Suppressor macrophage (primary cell): ENCODE measurements around the gene GALNT4.

Source experiments
- DNase-seq, 4 experiments: peaks; one replicate each; pipeline ENCODE4 v3.0.0-alpha.2; 2020 to 2022

Gene GALNT4

DNA sequence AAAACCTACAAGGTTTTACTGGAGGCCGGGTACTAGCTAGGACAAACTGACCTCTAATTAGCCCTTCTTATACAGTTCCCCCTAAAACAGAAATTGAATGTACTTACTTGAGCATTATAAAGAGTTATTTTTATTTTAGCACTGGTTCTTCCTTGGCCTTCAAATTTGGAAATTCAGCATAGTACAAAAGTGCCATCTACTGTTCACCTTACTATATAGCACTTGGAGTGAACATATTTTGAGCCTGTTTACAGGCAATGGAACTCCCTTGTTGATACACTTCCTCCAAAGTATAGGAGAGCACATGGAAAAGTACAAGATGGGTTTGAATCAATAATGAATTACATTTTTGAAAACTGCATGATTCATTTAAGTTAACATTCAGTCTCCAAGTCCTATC lies 5.1 kb upstream of the GALNT4 start:
- peak; percentile 17 to 79 (median 59) for DNase-seq

DNA sequence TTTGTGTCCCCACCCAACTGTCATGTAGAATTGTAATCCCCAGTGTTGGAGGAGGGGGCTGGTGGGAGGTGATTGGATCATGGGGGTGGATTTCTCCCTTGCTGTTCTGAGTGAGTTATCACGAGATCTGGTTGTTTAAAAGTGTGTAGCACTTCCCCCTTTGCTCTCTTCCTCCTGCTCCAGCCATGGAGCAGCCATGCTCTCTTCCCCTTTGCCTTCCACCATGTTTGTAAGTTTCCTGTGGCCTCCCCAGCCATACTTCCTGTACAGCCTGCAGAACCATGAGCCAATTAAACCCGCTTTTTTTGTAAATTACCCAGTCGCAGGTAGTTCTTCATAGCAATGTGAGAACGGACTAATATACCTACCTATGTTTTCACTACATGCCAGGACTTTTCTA lies 3.8 kb upstream of the GALNT4 start:
- peak in 3 of 4 experiments; percentile 48 to 55 (median 51) for DNase-seq

DNA sequence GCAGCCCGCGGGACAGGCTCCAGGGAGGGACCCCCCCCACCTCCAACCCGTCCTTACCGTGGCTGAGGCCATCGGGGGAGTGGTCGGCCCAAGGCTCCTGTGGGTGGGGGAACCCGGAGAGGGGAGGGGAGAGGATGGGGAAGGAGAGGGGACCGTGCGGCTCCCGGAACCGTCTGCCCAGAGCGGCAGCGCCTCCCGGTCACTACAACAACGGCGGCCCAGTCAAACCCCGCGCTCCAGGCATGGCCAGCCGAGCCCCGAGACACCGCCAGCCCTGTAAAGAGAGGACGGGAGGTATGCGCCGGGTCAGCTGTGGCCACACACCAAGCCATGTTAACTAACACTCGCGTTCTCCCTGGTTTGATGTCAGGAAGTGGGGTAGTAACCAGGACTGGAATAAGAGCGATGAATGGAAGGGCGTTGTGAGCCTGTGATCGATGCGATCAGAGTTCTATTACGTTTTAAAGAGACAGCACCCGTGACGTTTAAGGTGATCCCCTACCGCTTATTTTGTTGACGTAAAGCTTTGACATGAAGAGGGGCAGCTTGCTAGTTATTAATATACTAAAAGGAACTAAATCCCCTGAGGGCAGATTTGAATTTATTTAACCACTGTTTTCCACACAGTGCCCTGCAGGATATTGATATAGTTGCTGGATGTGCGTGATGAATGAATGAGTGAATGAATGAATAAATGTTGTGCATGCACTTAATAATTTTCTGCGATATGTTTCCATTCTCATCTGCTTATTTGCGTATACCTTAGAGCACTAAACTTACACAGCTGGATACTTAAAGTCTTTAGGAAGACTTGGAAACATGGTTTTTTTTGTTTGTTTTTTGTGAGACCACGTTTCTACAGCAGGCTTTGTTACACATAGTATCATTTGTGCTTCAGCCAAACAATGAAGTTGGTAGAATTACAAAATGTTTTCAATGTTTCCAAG lies 1.5 kb upstream of the GALNT4 start, which contains the start of gene POC1B:
POC1B (minus strand) TSS at position 224 of the 947 bp plus-strand sequence; CDS start at position 72, 152 bp downstream.
- DNase-seq: peak; percentile 66 to 89 (median 79)

DNA sequence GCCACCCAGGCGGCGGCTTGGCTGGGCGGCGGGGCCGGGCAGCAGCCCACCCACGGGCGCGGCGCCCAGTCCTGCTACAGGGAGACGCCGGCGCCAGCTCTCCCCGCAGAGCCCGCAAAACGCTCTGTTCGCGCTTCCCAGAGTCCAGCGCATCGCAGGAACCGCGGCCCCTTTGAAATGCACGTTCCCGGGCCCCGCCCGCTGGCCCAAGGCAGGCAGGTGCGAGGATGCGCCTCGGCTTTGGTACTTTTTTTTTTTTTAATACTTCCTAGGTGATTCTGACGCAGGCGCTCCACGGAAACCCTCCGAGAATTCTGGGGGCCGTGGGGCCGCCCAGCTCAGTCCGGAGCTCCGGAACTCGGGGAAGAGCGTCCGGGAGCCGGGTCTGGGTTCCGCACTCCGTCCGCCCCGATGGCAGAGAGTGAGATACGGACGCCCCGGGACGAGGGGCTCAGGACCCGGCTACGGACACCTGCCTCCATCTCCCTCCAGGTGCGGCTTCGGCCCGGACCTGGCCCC lies 768 bp upstream of the GALNT4 start:
- peak in 3 of 4 experiments; percentile 40 to 70 (median 55) for DNase-seq

DNA sequence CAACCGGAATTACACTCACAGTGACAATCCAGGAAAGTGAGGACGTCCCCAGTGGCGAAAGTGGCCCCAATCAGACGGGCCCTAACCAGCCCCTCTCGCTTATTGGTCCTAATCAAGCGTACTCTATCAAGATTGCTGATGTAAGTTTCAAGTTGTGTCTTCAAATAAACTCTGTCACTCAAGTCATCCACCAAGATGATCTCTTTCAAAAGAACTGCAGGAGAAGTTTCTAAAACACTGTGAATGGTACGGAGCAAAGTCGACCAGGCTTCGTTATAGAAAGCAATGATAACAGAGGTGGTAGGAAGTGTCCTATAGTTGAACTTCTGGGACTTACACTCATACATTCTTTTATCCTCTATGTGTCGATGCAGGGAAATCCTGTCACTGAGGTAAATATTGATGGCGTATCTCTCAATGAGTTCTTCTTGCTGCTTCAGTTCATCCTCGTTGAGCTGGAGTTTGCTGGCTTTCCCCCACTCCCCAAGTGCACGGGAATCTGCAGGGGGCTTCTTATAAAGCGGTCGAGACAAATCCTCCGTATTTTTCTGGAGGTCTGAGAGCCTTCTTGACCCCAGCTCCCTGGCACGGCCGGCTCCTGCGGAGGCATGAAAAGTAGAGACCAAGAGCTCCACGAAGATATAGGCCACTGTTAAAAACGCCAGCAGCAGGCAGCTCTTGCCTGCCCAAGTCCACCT lies 604 bp downstream of the GALNT4 start:
- DNase-seq: no peak

DNA sequence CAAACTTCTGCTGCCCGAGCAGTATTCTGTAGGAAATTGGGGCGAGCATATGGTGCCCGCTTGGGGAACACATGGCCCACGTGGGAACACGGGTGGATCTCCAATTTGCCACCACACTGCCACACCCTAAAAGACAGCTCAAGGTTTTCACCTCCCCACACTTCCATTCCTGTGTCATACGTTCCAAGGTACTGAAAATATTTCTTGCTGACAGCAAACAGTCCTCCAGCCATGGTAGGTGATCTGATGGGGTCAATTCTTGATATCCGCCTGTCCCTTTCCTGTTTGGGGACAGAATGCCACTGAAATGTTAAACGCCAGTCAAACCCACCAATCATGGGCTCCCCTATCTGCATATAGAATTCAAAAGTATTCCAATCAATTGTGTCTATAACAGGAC lies 1.2 kb downstream of the GALNT4 start:
- no peak for DNase-seq

DNA sequence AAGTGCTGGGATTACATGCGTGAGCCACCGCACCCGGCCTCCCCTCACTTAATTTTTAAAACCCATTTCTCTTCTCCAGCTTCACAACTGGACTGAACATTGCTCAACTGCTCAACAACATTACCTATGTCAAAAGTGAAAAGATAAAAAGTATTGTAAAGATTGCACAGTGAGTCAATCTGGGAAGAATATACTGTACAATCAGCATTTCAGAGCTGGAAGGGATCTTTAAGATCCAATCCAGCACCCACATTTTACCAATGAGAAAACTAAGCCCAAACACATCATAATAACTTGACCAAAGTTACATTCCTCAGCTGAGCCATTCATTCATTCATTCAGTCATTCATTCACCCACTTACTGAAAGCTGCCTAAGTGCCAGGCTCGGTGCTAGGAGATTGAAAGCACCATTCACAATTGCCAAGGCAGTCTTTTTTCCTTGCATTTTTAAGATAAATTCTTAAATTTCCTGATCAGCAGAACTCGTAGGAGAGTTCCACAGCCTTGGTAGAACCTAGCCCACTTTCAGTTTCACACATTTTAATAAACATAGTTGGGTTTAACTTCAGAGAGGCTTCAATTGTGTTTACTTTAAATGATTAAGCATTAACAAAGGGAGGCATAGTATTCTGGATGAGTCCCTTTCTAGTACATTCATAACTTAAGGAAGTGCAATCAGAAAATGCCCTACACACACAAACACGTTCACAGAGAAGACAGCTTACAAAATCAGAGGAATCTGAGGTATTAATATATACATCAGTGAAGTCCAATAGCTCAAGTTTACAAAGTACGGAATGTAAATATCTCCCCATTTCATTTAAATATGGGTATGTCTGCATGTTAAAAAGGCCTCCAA lies 3.0 kb downstream of the GALNT4 start:
- no peak for DNase-seq

DNA sequence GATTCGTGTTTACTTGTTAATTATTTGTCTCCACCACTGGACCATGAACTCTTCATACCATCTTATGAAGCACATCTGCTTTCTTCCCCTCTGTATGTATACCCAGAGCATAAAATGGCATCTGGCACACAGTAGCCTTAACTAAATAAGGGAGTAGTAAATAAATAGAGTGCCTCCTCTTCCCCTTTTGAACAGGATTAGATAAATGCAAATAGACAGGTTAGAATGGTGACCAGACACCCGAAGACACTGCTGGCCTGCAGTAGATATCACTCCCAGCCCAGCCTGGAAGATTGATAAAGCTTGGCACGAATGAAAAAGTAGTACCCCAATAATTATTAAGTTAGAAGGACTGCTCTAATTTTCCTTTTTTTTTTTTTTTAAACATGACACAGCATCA lies 6.9 kb downstream of the GALNT4 start:
- DNase-seq: no peak

DNA sequence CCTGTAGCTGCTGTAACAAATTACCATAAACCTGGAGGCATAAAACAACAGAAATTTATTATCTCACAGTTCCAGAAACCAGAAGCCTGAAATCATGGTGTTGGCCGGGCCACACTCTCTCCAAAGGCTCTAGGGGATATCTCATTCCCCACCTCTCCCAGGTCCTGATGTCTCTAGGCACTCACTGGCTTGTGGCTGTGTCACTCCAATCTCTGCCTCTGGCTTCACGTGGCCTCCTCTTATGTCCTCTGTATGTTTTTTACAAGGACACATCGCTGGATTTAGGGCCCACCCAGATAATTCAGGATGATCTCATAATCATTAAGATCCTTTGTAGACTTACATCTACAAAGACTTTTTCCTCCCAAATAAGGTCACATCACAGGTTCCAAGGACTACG lies 8.0 kb downstream of the GALNT4 start:
- no peak for DNase-seq

DNA sequence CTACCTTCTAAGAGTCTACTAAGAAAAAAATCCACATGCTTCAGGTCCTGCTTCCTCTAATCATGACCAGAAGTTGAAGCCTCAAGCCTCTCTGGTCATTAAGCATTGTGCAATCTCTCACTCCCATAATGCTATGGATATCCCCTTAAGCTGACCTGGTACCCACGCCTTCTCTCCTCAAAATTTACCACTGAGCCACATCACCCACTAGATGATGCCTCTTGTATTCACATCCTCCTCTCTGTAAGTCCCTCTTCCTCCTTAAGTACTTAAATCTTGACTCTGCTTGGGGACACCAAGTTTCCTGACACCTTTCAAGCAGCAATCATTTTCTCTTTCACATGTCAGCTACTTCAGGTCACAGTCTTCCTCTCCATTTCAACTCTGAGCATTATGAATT lies 9.8 kb downstream of the GALNT4 start:
- DNase-seq: peak; percentile 13 to 50 (median 24)

DNA sequence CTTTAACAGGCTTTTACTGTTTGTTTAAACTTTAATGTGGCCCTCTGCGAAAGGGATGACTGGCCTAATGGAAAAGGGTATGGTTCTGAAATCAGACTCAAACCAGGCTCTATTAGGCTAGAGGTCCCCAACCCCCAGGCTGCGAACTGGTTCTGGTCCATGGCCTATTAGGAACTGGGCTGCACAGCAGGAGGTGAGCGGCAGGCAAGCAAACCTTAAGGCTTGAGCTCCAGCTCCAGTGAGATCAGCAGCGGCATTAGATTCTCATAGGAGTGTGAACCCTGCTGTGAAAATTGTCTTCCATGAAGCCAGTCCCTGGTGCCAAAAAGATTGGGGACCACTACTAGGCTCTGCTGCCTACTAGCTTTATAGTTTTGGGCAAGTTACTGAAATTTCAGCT lies 11.1 kb downstream of the GALNT4 start:
- DNase-seq: no peak

DNA sequence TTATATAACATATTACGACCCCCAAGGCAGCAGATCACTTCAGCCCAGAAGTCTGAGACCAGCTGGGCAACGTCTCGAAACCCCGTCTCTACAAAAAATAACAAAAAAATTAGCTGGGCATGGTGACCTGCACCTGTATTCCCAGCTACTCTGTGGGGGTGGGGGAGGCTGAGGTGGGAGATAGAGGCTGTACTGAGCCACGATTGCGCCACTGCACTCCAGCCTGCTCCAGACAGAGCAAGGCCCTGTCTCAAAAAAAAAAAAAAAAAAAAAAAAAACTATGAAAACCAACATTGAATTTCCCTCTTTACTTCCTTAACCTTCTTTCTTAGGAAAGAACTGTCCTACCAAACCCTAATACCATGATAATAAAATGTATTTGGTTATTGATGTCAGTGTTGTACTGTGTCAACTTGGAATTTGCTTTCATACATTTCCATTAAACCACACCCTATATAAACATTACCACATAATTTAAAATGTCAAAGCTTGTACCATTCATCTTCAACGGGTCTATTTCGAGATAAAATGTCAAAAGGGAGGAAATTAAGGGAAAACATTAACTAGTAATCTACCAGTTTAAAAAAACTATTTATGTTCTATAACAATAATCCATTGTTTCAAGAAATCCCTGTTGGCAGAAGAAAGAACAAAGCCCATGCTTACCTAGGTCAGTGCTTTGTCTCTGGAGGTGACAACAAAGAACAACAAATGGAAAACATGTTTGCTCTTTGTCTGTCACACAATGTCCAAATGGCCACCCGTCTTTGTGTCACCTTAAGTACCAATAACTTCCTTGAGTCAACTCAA lies 17.4 kb downstream of the GALNT4 start:
- no peak for DNase-seq

DNA sequence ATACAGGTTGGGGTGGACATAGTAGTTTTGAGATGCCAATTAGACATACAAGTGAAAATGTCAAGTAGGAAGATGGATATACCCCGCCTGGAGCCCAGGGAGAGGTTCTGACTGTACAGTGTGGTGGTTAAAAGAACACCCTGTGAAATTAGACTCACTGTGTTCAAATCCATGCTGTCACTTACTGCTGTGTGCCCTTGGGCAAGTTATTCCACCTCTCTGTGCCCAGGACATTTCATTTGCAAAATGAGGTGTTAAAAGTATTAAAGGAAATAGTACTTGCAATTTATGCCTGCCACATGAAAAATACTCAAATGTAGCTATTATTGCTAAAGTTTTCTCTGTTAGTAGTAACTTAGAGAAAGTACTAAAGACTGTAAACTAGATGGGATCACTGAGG lies 18.5 kb downstream of the GALNT4 start:
- DNase-seq: no peak

DNA sequence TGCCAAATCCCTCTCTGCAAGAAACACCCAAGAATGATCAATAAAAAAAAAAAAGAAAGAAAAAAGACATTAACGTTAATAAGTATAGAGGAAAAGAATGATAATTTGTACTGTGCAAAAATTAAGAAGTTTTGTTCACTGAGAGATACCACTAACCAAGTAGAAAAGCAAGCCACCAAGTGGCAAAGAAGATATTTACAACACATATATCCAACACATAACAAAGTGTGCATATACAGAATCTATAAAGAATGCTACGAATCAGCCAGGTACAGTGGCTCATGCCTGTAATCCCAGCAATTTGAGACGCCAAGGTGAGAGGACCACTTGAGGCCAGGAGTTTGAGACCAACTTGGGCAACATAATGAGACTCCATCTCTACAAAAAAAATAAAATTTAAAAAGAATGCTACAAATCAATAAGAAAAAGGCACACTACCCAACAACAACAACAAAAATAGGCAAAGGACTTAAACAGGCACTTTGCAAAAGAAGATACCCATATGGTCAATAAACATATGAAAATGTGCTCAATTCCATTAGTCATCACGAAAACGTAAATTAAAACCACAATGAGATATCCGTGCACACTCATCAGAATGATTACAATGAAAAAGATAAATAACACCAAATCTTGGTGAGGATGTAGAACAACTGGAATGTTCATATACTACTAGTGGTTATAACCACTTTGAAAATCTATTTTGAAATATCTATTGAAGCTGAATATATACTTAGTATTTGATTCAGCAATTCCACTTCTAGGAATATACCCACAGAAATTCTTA lies 19.8 kb downstream of the GALNT4 start:
- no peak for DNase-seq

DNA sequence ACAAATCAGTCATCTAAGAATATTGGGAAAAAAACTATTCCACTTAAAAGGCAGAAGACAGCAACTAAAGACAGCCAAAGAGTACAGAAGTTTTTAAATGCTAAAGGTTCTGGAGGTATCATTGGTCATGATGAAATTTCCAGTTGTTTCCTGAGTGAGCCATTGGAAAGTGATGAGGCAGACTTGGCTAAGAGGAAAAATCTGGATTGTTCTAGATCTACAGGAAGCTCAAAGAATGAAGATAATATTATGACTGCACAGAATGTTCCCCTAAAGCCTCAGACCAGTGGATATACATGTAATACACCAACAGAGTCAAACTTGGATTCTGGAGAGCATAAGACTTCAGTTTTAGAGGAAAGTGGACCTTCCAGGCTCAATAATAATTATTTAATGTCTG lies 22.8 kb downstream of the GALNT4 start:
- no peak for DNase-seq

DNA sequence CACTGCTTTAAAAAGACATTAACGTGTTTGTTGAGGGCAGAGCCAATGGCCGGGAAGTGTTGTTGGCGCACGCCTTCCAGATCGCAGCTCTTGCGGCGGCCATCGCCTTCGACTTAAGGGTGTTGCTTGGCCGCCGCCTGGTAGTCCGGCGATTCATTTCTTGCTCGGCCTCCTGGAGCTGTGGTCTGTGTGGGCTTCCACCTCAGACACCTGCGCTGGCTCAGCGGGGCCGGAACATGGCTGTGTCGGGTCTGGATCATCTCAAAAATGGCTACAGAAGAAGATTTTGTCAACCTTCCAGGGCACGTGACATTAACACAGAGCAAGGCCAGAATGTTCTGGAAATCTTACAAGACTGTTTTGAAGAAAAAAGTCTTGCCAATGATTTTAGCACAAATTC lies 24.7 kb downstream of the GALNT4 start:
- DNase-seq: no peak

DNA sequence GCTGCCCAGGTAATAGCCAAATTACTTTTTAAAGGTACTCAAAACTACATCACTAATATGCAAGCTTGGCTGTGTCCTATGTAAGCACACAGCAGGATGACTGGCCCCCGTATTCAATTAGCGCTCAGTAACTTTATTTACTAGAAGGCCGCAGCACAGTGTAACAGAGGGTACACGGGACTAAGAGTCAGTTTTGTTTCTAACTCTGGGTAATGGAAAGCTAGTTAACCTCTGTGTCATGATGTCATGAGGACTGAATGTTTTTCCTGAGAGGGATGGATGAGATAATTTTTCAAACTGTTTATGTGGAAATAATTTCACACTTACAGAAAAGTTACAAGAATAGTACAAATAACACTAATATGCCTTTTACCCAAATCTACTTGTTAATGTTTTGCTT lies 27.1 kb downstream of the GALNT4 start:
- DNase-seq: no peak

DNA sequence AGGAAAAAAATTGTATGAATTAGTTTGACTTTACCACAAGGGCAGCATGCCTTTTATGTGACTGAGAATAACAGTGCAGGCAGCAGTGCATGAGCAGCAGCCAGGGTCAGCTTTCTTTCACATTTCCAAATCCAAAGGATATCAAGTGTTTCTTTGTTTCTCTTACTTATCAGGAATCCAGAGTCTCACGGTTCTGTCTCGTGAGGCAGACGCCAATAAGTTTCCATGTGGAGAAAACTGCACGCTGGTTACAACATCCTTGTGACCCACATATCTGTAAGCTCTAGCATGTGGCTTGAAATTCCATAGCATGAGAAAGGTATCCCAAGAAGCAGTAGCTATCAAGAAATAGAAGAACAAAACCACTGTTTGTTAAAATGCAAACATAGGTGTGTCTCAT lies 27.6 kb downstream of the GALNT4 start:
- DNase-seq: no peak

DNA sequence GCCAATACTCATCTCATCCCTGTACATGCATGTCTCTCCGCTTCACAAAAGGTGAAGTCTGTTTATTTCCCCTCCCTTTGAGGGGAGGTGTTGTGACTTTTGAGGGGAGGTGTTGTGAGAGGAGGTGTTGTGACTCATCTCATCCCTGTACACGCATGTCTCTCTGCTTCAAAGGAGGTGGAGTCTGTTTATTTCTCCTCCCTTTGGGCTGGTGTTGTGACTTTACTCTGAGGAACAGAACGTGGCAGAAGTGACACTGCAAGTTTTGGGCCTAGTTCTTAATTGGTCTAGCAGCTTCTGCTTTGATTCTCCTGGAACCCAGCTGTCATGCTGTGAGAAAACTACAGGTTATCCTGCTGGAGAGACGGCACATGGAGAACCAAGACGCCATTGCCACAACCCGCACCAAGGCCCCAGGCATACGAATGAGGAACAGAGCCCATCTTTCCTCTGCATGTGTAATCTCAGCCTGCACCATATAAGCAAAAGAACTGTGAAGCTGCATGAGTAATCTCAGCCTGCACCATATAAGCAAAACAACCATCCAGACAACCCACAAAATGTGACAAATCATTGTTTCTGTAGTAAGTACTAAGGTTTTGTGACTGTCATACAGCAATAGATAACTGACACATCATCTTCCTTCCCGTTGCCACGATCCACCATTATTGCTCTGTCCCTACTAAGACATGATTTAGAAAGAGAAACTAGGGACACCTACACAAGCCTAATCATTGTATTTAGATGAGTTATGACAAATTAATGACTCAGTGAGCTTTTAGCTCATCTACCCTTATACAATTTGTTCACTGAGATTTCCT lies 30.0 kb downstream of the GALNT4 start:
- peak; percentile 13 to 69 (median 38) for DNase-seq
